Fibroblast of mammary gland (primary cell): Measurements from ENCODE around the gene PPP1R36.

Experiments used
- DNase-seq: peaks from one replicate; pipeline ENCODE4 v3.0.0-alpha.2; 2010; ENCODE audit warnings: low read depth
- H3K4me3 ChIP-seq: 2 replicates; pipeline ENCODE4 v1.5.1; 2011; ENCODE audit warnings: low read depth, mild to moderate bottlenecking, low read length, moderate library complexity; ENCODE audit not compliant: control insufficient read depth
- TF ChIP-seq, protein P1 (sequence below): conservative IDR thresholded peaks from 2 replicates; pipeline ENCODE4 v1.5.1; 2011; ENCODE audit warnings: low read depth, low read length, inconsistent platforms; ENCODE audit not compliant: control insufficient read depth, insufficient read depth

Gene PPP1R36

GRCh38 chr14:64541261-64541971 lies 8.3 kb upstream of the PPP1R36 start:
- no peak for DNase-seq
- no peak overlapping the region for H3K4me3 ChIP-seq
- TF ChIP-seq, protein P1, sequence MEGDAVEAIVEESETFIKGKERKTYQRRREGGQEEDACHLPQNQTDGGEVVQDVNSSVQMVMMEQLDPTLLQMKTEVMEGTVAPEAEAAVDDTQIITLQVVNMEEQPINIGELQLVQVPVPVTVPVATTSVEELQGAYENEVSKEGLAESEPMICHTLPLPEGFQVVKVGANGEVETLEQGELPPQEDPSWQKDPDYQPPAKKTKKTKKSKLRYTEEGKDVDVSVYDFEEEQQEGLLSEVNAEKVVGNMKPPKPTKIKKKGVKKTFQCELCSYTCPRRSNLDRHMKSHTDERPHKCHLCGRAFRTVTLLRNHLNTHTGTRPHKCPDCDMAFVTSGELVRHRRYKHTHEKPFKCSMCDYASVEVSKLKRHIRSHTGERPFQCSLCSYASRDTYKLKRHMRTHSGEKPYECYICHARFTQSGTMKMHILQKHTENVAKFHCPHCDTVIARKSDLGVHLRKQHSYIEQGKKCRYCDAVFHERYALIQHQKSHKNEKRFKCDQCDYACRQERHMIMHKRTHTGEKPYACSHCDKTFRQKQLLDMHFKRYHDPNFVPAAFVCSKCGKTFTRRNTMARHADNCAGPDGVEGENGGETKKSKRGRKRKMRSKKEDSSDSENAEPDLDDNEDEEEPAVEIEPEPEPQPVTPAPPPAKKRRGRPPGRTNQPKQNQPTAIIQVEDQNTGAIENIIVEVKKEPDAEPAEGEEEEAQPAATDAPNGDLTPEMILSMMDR: no peak

DNA sequence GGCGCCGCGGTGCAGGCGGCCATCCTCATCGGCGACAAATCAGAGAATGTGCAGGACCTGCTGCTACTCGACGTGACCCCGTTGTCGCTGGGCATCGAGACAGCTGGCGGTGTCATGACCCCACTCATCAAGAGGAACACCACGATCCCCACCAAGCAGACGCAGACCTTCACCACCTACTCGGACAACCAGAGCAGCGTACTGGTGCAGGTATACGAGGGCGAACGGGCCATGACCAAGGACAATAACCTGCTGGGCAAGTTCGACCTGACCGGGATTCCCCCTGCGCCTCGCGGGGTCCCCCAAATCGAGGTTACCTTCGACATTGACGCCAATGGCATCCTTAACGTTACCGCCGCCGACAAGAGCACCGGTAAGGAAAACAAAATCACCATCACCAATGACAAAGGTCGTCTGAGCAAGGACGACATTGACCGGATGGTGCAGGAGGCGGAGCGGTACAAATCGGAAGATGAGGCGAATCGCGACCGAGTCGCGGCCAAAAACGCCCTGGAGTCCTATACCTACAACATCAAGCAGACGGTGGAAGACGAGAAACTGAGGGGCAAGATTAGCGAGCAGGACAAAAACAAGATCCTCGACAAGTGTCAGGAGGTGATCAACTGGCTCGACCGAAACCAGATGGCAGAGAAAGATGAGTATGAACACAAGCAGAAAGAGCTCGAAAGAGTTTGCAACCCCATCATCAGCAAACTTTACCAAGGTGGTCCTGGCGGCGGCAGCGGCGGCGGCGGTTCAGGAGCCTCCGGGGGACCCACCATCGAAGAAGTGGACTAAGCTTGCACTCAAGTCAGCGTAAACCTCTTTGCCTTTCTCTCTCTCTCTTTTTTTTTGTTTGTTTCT lies 7.6 kb upstream of the PPP1R36 start:
- no peak overlapping the region for H3K4me3 ChIP-seq
- DNase-seq: no peak
- TF ChIP-seq, protein P1: no peak

DNA sequence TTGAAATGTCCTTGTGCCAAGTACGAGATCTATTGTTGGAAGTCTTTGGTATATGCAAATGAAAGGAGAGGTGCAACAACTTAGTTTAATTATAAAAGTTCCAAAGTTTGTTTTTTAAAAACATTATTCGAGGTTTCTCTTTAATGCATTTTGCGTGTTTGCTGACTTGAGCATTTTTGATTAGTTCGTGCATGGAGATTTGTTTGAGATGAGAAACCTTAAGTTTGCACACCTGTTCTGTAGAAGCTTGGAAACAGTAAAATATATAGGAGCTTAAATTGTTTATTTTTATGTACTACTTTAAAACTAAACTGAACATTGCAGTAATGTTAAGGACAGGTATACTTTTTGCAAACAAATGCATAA lies 6.9 kb upstream of the PPP1R36 start:
- no peak overlapping the region for H3K4me3 ChIP-seq
- DNase-seq: no peak
- TF ChIP-seq, protein P1: no peak

- H3K4me3 ChIP-seq: no peak overlapping the region
- no peak for DNase-seq
- TF ChIP-seq, protein P1: no peak
Observed at GRCh38 chr14:64544607-64545312, 5.0 kb upstream of the PPP1R36 start.

GRCh38 chr14:64549016-64549415 lies 745 bp upstream of the PPP1R36 start:
- TF ChIP-seq, protein P1: no peak
- no peak overlapping the region for H3K4me3 ChIP-seq
- no peak for DNase-seq

GRCh38 chr14:64550621-64551333 lies 1.0 kb downstream of the PPP1R36 start:
- no peak overlapping the region for H3K4me3 ChIP-seq
- no peak for DNase-seq
- TF ChIP-seq, protein P1: no peak
